Fibroblast of the aortic adventitia (primary cell): ENCODE data around the gene SLFNL1. TPM values are rescaled to one million over a fixed set of nuclear protein-coding genes. Genes with fewer than 3 reads are reported as not detected.

Experiments used
- DNase-seq: peaks from one replicate; pipeline ENCODE4 v3.0.0-alpha.2; 2010; ENCODE audit warnings: low read depth
- H3K4me3 ChIP-seq: 2 replicates; pipeline ENCODE4 v1.5.1; 2011; ENCODE audit warnings: low read depth, mild to moderate bottlenecking, control low read depth, low read length, moderate library complexity
- total RNA-seq: library from RNA; depleted of rRNA; stranded (reverse); fragments of >200 nt; gene quantifications from 2 replicates; pipeline ENCODE4 v1.2.3, GENCODE V29; 2012; ENCODE audit warnings: low replicate concordance
- TF ChIP-seq, protein P1 (sequence below): IDR thresholded peaks from 2 replicates; pipeline ENCODE4 v1.5.1; 2011; ENCODE audit warnings: mild to moderate bottlenecking, low read length, control low read depth, inconsistent platforms; ENCODE audit not compliant: insufficient read depth

The SLFNL1 gene
- total RNA-seq, 1 donor, result 0.09 TPM

DNA sequence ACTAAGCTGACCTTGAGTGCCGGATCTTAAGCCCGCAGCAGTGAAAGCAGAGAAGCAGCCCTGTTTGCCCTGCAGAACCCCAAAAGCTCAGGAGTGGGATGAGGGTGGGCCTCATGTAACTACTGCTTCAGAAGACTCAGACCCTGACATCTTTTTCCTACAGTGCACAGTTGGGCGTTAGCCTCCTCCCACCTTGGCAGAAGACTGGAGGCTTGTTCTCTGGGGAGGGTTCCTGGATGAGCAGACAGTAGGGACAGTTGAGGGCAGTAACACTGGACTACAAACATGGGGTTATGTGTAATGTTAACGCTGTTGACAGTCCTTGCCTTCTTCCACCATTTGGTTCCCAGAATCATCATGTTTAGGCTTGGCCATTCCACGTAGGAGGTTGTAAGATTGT lies 32.5 kb downstream of the SLFNL1 start:
- TF ChIP-seq, protein P1, sequence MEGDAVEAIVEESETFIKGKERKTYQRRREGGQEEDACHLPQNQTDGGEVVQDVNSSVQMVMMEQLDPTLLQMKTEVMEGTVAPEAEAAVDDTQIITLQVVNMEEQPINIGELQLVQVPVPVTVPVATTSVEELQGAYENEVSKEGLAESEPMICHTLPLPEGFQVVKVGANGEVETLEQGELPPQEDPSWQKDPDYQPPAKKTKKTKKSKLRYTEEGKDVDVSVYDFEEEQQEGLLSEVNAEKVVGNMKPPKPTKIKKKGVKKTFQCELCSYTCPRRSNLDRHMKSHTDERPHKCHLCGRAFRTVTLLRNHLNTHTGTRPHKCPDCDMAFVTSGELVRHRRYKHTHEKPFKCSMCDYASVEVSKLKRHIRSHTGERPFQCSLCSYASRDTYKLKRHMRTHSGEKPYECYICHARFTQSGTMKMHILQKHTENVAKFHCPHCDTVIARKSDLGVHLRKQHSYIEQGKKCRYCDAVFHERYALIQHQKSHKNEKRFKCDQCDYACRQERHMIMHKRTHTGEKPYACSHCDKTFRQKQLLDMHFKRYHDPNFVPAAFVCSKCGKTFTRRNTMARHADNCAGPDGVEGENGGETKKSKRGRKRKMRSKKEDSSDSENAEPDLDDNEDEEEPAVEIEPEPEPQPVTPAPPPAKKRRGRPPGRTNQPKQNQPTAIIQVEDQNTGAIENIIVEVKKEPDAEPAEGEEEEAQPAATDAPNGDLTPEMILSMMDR, result no peak
- no peak overlapping the region for H3K4me3 ChIP-seq
- DNase-seq, result no peak

DNA sequence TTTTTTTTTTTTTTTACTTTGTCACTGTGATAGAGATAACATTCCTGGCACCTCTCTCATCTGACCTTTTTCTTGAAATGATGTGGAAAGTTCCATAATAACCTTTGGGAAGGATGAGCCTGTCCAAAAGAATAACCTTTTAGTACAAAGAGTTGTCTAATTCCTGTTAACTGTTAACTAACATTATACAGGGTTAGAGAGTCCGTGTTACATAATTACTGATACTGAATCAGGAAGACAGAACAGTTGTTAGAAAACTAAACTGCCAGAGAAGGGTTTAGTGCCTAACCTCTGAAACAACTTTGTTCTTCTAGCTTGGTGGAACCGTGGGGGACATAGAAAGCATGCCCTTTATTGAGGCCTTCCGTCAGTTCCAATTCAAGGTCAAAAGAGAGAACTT lies 33.2 kb downstream of the SLFNL1 start:
- no peak for DNase-seq

DNA sequence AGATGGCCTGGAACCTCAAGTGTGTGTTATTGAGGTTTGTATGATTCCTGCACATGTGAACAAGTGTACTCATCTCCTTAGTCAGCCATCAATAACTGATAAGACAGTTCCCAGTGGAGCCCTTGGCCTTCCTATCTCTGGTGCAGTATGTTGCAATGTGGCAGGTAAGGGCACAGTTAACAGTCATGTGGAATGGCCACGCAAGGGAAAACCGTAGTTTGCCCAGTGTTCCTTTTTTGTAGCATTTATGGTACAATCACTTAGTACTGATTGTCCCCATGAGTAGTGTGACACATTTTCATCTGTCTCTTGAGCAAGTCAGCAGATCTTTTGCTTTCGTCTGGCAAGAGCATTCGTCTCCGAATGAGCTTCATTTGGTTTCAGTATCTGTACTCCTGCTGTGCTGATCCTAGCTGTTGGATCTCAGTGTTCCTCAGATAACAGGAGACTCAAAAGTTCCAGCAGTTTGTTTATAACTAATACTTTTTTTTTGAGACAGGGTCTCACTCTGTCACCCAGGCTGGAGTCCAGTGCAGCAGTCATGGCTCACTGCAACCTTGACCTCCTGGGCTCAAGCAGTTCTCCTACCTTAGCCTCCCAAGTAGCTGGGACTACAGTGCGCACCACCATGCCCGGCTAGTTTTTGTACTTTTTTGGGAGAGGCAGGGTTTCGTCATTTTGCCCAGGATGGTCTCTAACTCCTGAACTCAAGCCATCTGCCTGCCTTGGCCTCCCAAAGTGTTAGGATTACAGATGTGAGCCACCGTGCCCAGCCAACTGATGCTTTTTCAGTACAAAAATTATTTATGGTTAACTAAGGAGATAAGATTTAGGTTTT lies 33.9 kb downstream of the SLFNL1 start:
- no peak for DNase-seq
- TF ChIP-seq, protein P1, result no peak
- no peak overlapping the region for H3K4me3 ChIP-seq

More for the DNA sequence above, 33.2 kb downstream of the SLFNL1 start:
- TF ChIP-seq, protein P1, result no peak
- no peak overlapping the region for H3K4me3 ChIP-seq

DNA sequence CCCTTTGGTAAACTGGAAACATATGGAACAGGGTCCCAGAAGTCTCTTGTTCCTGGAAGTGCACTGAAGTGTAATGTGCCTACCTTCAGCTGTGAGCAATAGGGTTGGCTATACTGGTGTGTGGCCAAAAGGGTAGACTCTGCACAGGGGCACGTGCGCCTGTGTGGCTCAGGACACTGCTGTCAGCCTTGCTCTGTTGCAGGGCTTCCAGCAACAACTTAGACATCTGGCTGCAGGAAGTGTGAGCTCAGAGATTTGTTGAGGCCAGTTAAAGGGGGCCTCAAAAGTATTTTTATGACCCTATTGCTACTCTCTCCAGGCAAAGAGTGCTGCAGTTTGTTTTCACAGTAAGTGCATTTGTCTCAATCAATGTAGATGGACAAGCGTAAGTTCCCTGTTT lies 34.6 kb downstream of the SLFNL1 start:
- TF ChIP-seq, protein P1, result no peak
- no peak for DNase-seq
- H3K4me3 ChIP-seq, result no peak overlapping the region

DNA sequence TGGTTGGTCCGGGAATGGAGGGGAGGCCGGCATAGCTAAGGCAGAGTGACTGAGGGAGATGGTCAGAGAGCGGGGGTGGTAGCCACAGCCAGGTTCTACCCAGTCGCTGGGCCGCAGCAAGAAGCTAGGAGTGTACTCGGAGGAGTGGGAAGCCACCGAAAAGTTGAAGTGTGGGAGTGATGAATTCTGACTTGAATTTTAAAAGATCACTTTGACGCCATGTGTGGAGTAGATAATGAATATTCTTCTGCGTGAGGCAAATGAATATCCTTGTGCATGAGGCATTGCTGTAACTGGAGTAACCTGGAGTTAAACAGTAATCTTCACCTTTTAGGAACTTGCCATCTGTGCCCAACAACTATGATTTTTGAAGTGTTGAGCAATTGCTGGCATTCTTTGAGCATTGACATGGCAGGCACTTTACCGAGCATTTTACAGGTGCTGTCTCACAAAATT lies 35.2 kb downstream of the SLFNL1 start:
- no peak for DNase-seq
- TF ChIP-seq, protein P1, result no peak

DNA sequence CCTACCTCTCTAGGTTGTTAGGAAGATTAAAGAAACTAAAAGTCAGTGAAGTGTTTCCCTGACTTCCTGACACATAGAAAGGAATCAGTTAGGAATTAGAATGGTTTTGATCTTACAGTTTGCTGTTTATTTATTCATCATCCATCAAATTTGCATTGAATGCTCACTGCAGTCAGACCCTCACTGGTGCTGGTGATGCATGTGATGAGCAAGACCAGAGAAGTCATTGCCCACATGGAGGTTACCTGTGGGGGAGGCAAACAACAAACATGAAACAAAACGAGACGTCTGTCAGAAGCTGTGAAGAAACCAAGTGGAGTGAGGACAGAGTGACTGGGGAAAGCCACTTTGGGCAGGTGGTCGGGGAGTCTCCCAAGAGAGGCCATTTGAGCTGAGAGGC lies 35.6 kb downstream of the SLFNL1 start:
- no peak for DNase-seq
- TF ChIP-seq, protein P1, result no peak
- no peak overlapping the region for H3K4me3 ChIP-seq

More for the DNA sequence above, 35.2 kb downstream of the SLFNL1 start:
- no peak overlapping the region for H3K4me3 ChIP-seq
